GM21786 (cell line): ENCODE data around the gene TIMP3.

ENCODE experiments used
- ATAC-seq: cut with Tn5 transposase; IDR thresholded peaks from one replicate; pipeline ENCODE4 v1.9.1; 2021; ENCODE audit not compliant: unreplicated experiment

Gene TIMP3

DNA sequence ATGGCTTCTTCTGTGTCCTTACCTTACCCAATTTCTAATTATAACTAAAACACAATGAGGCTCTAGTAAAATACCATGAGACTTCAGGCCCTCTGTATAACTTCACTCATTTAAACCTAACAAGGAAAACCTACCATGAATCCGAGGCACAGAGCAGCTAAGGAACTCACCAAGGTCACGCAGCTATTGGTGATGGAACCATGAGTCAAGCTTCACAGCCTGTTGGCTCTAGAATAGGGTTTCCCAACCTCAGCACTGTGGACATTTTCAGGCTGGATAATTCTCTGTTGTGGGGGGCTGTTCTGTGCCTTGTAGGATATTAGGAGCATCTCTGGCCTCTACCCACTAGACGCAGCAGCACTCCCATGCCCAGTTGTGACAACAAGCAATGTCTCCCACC is 75.7 kb downstream of the TIMP3 start:
- no peak for ATAC-seq

DNA sequence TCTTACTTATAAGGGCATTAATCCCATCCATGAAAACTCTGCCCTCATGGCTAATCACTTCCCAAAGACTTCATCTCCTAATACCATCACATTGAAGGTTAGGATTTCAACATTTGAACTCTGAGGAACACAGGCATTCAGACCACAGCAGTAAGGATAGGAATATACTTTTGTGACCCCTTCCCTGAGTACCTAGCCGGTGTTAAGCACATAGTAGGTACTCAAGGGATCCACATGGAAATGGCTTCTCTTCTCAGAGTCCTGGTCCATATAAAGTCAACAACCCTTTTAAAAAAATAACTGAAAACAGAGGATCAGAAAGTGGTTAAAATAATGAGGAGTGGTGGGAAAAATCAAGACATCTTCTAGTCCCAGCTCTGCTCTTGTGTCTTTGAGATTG is 78.0 kb downstream of the TIMP3 start:
- ATAC-seq, result no peak

DNA sequence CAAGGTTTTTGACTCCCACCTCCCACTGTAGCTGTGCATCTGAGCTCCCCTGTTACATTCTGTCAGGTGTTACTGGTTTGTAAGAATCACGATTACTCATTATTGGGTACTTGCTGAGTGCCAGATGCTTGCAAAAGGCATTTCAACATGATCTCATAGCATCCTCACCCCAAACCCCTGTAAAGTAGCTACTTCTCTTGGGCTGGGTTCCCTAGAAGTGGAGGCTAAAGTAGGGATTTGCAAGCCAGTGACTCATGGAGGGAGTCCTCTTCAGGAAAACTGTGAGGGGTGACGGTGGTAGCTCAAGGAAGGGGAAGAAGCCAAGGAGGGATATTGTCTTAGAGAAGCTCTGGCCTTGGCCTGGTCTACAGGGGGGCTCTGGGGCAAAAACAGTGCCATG is 78.6 kb downstream of the TIMP3 start:
- no peak for ATAC-seq

DNA sequence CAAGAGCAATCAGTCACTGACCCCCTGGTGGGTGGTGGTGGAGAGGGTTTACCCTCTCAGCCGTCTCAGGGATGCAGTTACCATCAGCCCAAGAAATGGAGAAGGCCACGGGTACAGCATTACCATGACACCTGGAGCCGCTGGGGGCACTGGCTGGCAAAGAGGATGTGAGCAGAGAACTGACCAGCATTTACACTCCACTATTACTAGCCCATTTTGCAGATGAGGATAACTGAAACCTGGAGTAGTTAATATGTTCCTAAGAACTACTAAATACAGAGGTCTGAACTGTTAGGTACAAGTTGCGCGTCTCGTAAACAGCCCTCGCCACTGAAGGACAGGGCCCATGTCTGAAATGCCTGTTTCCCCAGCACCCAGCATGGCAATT is 79.0 kb downstream of the TIMP3 start:
- ATAC-seq, result no peak

DNA sequence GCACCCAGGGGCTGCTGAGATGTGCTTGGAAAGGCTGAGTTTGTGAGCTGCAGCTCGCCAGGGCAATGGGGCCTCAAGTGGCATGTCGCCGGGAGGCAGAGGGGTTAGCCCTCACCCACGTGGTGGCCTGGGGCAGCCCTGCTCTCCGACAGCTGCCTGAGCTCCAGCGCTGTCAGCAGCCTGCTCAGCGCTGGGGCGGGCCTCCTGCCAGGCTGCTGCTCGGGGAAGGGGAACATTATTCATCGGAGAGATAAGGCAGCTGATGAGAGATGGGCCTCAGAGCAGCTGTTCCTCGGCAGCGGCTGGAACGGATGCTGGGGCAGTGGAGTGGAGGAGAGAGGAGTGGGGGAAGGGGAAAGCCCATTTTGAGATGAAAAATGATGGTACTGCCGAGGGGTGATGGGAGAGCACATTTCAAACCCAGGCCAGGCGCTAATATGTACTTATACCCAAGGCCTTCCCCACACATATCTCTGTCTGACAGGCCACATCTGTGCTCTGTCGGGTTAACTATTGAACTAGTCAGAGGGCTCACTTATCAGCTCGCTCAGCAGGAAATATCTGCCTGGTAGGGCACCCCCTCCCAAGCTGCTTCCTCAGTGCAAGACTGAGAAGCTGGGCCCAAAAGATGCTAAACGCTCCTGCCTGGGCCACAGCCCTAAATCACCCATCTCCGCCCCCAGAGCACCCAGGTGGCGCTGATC is 79.5 kb downstream of the TIMP3 start:
- no peak for ATAC-seq

DNA sequence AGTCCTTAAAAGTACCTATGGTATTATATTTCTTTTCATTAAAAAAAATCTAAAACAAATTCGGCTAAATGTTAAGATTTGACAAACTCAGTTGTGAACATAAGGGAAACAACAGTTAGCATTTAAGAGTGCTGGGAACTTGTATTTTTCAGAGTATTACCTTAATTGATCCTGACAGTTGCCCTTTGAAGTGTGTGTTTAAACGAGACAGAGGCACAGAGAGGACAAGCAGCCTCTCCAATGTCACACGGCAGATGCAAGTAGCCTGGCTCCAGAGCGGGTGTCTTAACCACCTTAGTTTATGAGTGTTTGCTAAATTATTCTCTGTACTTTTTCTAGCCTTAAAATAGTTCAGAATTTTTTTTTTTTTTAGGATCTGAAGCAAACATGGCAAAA is 80.9 kb downstream of the TIMP3 start:
- ATAC-seq, result no peak

DNA sequence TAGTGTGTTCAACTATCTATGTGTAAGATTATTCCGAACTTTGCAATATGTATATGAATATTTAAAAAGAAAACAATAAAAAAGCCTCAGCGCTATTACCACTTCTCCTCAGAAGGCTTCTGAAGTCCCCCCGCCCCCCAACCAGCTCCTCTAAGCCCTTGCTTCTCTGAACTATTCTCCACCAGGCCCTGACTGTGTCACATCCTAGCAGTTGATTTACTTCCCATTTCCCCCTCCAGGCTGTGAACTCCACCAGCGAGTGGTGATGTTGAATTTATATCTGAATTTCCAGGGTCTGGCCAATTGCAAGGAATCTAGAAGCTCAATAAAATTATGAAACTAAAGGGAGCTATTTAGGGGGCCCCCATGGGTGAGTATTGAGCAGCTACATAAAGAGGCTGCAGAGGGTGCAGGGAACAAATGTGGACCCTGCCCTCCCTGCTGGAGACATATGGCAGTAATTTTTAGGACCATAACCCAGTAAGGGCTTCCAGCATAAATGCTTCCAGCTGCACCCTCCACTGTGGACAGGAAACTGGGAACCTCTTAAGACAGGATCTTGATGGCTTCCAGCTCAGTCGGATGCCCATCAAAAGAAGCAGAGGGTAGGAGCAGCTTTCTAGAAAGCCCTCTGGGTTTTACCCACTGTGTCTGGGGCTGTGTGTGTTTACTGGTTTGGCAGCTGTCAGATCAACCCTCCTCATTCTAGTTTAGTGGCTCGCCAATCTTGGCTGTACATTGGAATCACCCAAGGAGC is 81.4 kb downstream of the TIMP3 start:
- no peak for ATAC-seq

DNA sequence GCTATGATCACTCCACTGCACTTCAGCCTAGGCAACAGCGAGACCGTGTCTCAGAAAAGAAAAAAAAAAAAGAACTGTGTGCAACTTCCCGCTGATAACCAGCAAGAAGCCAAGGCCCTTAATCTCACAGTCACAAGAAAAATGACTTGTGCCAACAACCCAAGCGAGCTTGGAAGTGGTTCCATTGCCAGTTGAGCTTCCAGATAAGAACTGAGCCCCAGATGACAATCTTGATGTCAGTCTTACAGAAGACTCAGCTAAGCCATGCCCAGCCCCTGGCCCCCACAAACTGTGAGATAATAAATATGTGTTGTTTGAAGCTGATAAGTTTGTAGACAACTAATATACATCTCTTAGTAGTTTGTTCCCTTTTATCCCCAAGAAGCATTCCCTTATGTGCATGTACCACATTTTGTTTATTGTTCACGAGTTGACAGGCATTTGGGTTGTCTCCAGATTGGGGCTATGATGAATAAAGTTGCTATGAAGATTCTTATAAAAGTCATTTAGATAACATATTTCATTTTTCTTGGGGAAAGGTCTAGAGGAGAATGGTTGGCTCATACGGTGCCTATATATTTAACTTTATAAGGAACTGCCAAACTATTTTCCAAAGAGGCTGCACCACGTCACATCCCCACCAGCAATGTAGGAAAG is 85.9 kb downstream of the TIMP3 start:
- ATAC-seq, result no peak

DNA sequence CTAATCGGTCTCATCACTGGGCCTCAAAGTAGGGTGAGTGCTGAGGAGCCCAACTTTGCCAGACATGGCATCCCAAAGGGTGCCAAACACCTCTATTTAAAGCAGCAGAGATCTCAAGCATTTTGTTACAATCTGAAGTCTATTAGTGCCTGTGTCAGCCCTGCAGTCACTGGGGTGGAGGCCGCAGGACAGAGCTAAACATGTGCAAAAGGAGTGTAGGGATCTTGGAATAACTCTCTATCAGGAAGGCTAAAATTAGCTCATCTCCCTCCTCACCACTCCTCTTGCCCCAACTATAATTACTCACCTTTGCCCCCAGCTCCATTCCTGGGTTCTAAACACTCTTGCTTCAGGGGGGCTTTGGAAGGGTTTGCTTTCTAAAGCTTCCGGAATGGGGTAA is 87.5 kb downstream of the TIMP3 start:
- no peak for ATAC-seq

DNA sequence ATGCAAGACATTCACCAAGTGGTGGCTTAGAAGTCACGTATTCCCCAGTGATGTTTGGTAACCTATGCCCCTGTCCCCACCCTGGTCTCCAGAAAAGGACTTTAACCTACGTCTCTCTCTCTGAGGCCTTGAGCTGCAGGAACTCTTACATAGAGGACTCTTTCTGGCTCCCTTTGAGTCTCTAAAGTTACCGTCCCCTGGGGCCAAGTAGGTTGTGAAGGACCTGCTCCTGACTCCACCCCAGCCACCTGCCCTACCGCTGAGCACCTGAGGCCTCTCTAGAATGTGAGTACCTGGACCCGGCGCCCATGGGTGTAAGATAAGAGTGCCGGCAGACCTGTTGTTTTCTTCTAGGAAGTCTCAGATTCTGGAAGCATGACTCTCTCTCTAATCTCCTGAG is 95.4 kb downstream of the TIMP3 start:
- ATAC-seq, result no peak

DNA sequence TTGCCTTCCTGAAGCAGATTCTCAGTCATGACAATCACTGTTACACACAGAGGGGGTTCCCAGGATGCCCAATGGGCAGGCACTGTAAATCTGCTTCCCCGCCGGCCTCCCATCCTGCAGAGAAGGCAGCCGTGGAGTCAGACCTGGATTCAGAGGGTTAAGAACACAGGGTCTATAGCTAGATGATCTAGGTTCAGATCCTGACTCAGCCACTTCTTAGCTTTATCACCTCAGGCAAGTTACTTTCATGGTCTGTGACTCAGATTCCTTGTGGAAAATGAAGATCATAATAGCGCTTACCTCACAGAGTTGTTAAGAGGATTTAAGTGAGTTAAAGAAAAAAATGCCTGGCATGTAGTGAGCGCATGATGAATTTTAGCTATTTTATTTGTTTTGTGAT is 95.9 kb downstream of the TIMP3 start:
- no peak for ATAC-seq

DNA sequence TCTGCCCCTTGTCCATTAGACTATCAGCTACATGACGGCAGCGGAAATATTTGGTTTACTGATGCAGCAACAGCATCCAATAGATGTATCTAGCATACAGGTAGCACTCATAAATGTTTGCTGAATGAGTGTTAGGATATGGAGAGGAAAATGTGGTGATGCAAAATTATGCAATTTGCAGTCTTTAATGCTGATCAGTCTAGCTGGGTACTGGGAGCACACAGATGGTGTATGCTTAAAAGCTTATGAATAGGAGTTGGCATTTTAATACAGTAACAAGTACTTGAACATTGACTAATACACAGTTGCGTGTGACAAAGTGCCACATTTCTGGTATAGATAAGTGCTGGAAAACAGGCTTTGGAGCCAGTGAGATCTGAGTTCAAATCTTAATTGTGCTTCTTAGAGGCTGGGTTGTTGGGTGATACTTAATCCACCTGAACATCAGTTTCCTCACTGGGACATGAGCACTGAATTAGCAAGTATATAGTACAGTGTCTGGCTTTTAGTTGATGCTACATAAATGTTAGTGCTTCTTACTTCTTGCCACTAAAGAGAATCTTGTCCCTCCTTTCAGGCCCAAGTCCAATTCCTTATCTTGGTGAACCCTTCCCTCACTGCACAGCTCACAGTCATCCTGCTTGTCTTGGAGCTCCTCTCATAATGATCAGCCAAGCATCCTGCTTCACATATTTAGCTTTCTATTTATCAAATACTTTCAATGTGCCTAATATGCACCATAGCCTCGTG is 99.6 kb downstream of the TIMP3 start:
- no peak for ATAC-seq

DNA sequence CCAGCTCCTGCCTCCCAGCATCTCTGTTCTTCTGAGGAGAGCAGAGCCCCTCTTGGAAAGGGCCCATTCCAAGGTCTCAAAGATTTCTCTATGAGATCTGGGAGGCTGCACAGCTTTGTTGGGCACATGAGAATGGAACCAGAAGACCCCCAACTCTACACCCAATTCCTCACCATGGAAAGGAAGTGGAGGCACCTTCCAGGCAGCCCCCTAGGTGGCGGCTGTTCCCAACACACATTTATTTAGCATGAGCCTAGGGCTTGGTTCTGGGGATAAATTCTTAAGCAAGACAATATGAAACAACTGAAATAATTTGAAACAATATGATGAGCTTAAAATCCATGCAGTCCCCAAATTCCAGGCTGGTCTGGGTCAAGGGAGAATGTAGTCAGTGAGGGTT is 100.4 kb downstream of the TIMP3 start:
- ATAC-seq, result no peak

DNA sequence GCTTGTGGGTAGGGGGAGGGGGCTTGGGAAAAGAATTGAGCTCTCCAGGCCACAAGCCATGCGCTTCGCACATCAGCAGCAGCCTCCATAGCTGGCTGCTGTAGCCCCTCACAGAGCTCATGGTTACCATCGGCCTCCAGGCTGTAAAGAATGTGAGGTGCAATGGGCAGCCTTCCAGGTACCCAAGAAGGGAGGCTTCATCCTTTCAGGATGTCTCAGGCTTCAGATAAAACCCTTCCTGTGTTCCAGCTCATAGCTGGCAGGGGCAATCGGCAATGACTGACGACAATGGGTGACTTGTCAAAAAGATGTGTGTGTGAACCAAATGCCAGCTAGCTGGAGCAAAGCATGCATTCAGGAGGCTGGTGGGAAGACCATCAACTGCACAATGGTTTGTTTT is 102.0 kb downstream of the TIMP3 start:
- ATAC-seq, result no peak

DNA sequence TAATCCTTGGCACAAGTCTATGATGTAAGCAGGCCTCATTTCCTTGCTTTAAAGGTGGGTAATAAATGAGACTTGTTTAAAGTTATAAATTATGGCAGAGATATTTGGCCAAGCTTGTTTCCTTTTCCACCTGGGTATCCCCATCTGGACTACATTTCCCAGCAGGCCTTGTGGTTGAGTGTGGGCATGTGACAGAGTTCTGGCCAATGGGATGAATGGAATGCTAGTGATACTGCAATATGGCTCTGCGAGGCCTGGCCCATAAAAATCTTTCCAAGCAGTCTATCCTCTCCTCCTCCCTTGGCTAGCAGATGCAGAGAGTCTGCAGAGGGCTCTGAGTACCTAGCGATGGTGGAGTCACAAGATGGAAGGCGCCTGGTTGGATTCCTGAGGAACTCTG is 102.5 kb downstream of the TIMP3 start:
- no peak for ATAC-seq

DNA sequence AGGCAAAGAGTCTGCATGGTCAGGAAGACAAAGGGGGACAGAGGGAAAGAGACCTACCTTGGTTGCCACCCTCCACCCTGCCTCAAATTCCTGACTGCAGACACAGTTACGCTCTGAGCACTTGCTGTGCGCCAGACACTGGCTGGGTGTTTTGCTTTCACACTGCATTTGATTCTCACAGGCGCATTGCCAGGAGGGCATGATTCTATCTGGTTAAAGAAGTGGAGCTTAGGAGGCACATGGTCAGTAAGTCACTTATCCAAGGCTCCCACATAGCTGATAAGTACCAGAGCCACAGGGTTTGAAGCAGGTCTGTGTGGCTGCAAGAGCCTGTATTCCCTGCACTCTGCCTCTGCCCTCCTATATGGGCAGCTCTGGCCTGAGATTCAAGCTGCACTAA is 103.9 kb downstream of the TIMP3 start:
- ATAC-seq, result no peak

DNA sequence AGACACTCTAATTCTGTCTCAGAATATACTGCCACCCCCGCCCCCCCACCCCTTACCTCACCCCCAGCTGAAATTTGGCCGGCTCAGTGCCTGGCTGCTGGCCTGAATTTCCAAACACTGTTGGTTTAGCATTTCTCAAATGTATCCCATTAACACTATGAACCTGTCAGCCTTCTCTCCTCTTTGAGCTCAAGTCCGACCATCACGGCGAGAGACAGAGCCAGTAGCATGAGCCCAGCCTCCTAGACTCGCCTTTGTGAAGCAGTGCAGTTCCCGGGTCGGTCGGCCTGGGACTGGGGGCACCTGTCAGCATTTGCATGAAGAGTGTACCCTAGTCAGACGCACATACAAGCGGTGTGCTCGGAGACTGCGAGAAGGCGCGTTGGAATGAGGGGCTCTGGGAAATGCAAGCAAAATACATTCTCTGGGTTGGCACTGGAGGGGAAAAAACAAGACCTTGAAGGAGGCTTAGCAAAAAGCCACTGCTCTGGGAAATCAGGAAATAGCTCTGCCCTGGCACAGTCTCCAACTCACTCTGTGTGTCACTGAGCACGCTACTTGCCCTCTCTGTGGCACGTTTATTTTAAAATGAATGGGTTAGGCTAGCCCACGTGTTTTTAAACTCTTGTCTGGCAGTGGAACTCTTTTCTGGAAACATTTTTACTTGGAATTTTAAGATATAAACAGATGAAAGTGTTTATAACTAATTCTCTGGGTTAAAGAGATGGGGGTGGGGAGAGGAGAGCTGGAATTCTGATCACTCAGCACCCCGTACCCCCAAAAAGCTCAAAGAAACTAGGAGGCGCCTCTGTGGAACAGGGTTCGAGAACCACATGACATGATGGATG is 108.3 kb downstream of the TIMP3 start:
- no peak for ATAC-seq

DNA sequence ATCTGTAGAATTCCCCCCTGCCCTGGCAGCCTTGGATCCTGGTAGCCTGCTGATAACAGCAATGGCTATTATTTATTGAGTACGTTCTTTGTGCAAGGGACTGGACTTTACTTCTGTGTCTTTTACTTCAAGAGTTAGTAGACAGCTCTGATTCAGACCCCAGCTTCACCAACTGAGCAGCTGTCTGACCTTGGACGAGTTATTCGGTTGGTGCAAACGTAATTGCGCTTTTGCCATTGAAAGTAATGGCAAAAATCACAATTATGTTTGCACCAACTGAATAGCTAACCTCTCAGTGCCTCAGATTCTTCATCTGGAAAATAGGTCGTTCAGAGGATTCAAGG is 108.9 kb downstream of the TIMP3 start:
- no peak for ATAC-seq

DNA sequence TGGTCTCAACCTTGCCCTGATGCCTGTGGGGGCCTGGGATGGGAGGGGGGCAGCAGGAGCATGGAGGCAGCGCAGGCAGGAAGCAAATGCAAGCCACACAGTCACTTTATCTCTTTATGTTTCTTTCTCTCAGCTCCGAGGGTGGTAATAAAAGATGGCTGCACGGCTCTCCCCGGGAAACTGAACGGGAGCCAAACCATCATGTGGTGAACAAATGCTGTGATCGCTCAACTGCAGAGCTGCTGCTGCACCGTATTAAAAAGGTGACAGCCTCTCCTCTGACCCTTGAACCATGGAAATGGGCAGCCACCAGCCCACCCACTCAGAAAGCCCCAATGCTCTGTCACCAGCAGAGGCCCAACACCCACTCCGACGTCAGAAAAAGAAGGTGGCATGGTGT is 110.0 kb downstream of the TIMP3 start:
- no peak for ATAC-seq
